Activated T-cell treated with anti-CD3 and anti-CD28 coated beads, Interleukin-2, amount 50 U/mL, for 1 hour (primary cell): ENCODE measurements around the gene FLVCR1.
"Not testable (repeated sequence)": the region's sequence is repeated elsewhere in the genome, so short reads cannot be mapped to it uniquely, and the experiment has no call there.

Experiments
- DNase-seq: peaks from one replicate; pipeline ENCODE4 v3.0.0-alpha.2; 2020

FLVCR1 gene

DNA sequence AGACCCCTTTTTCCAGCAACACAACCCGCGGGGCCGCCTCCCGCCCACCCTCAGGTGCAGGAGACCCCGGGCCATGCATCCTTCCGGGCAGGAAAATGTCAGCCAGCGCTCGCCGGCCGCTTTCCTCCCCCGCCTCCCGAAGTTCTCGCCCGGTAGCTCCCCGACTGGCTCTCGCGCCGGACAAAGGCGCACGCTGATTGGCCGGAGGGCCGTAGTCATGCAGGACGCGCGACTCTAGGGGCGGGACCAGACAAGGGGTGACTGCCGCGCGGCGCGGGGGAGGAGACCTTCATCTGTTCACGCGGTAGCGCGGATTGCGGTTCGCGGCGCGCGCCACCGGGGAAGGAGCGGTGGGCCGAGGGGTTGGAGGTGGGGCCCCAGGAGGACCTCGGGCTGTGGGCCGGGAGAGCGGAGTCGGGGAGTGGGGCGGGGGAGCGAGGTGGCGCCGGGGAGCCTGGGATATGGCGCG lies at the start of gene FLVCR1:
Gene FLVCR1 (plus strand): TSS at position 284 of the 469 bp plus-strand sequence. CDS start 178 bp downstream, at position 462.
- DNase-seq = peak; percentile 88

DNA sequence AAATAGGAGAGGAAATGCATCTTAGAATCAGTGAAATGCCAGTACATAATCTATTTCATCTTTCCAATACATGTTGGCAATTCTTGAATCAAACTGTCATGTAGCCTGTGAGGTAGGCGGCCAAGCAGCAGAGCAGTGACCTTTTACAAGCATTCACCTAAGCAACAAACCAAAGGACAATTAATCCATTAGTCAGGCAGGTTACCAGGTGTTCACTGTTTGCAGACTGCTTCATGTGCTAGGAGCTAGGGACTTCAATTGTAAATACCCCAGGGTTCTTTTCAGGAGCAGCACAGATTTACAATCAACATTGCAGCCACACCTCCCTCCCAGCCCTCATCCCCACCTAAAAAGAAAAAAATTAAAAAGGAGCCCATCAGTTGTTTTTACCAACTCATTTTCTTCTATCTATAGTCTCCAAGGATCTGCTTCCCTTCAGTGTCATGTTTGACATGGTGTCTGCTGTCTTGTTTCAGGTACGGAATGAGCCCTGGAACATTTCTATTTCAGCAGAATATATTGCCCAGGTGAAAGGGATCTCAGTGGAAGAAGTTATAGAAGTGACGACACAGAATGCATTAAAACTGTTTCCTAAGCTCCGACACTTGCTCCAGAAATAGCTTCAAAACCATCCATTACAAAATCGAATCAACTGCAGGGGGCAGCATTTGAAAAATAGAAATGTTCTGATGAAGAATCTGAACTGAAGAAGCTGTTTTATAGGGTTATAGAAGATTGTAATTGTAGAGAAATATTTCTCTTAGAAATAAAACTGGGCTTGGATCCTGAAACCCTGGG lies 43.3 kb upstream of the FLVCR1 start:
- no peak for DNase-seq

DNA sequence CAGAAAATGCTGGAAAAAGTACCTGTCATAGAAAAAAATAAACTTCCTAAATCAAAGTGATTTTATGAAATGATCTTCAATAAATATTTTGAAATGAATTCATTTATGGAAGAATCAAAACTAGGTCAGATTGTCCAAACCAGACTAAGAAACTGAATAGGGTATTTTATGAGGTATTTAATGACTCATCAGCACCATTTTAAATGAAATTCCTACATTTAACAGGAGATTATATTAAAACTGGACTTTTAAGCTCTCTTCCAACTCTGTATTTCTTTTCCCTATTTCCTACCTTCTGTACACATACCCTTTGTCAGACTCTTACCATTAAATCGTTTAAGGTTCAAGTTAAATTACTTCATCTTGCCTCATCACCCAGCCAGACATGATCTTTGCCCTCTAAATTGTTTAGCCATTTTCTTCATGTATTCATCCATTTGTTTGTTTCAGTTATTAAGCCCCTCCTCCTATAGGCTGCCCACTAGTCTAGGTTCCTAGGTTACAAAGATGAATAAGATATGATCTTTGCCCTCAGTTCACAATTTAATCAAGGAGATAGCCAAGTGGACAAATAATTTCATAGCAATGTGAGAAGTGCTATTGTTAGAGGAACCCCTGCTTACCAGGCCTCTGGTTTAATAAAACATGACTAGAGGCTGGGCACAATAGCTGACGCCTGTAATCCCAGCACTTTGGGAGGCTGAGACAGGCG lies 41.4 kb upstream of the FLVCR1 start:
- no peak for DNase-seq

- no peak for DNase-seq
Observed at GRCh38 chr1:212819726-212820125, 38.3 kb upstream of the FLVCR1 start.

DNA sequence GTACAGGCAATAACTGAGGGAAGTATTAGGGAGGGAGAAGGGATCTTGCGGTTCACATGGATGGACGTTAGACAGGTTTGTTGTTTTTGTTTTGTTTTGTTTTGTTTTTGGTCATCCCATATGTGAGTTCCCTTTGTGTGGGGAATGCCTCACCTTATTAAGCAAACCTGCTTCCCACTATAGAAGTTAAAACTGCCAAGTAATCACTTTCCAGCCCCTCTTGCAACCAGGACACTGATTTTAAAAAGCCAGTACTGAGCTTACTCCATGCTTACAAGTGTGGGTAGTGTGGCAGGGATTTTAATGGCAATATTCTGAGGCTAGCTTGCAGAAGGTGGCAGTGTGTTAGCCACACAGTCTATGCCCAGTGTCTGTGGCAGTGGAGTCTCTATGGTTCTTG lies 37.1 kb upstream of the FLVCR1 start:
- DNase-seq = no peak

GRCh38 chr1:212822956-212823355 lies 35.1 kb upstream of the FLVCR1 start:
- DNase-seq = no peak

GRCh38 chr1:212824201-212824600 lies 33.9 kb upstream of the FLVCR1 start:
- DNase-seq = no peak

- no peak for DNase-seq
Observed at GRCh38 chr1:212825798-212826452, 32.1 kb upstream of the FLVCR1 start.

DNA sequence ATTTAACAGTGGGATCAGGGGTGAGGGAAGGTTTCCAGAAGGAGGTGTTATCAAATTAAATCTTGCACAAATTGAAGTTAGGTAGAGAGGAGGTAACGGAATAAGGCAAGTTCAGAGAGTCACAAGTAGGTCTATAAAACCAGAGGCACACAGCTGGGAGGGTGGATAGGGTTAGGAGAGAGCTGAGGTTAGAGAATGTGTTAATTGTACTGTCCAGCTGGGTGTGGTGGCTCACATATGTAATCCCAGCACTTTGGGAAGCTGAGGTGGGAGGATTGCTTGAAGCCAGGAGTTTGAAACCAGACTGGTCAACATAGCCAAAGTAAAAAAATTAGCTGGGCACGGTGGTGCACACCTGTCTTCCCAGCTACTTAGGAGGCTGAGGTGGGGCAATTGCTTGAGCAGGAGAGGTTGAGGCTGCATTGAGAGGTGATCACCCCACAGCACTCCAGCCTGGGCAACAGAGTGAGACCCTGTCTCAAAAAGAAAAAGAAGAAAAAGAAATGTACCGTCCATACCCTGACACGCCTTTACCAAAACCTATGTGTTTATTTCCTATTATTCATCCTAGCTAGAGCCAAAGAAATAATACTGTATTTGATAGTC lies 30.8 kb upstream of the FLVCR1 start:
- DNase-seq = no peak

DNA sequence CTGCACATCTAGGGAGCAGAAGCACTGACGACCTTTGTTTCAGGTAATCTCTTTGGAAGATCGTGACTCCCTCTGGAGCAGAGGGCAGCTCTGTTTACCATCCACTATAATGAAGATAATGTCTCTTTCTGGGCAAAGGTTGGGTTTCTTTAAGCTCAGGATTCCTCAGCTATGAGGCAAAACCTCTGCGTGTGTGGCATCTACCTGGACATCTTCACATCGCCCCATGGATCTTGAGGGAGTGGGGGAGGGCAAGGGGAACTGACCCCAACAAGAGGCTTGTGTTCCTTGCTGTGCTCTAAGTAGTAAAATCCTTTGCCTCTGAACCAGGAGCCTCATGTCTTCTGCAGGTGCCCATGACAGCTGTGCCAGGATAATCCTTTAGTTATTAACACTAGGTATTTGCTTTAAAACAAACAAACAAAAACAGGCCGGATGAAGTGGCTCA lies 30.2 kb upstream of the FLVCR1 start:
- DNase-seq = no peak

- DNase-seq = no peak
Observed at GRCh38 chr1:212828395-212828794, 29.7 kb upstream of the FLVCR1 start.

DNA sequence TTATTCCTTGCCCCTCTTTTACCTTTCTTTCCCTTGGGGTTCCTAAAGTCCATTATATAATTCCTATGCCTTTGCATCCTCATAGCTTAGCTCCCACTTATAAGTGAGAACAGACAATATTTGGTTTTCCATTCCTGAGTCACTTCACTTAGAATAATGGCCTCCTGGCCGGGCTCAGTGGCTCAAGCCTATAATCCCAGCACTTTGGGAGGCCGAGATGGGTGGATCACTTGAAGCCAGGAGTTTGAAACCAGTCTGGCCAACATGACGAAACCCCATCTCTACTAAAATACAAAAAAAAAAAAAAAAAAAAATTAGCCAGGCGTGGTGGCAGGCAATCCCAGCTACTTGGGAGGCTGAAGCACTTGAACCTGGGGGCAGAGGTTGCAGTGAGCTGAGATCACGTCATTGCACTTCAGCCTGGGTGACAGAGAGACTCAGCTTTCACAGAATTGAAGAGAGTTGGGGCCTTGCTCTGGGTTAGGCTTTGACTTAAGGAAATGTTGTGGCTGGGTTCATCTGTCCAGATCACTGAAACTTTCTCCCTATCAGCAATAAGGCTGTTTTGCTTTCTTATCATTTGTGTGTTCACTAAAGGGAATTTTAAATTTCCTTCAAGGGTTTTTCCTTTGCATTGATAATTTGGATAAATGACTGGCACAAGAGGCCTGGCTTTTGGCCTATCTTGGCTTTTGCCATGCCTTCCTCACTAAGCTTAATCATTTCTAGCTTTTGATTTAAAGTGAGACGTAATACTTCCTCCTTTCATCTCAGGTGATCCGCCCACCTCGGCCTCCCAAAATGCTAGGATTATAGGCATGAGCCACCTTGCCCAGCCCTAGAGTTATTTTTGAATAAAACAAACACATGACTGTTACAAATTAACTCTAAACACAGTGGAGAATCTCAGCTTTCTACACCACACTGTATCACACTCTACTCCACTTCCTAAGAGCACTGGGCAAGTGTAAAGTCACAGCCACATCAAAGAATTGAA lies 24.6 kb upstream of the FLVCR1 start:
- not testable (repeated sequence) for DNase-seq

GRCh38 chr1:212838145-212838544 lies 19.9 kb upstream of the FLVCR1 start:
- no peak for DNase-seq

DNA sequence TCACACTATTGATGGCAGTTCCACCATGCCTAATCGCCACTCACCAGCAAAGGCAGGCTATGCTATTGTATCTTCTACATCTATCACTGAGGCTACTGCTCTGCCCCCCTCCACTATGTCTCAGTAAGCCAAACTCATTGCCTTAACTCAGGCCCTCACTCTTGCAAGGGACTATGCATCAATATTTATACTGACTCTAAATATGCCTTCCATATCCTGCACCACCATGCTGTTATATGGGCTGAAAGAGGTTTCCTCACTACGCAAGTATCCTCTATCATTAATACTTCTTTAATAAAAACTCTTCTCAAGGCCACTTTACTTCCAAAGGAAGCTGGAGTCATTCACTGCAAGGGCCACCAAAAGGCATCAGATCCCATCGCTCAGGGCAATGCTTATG lies 13.6 kb upstream of the FLVCR1 start:
- not testable (repeated sequence) for DNase-seq

DNA sequence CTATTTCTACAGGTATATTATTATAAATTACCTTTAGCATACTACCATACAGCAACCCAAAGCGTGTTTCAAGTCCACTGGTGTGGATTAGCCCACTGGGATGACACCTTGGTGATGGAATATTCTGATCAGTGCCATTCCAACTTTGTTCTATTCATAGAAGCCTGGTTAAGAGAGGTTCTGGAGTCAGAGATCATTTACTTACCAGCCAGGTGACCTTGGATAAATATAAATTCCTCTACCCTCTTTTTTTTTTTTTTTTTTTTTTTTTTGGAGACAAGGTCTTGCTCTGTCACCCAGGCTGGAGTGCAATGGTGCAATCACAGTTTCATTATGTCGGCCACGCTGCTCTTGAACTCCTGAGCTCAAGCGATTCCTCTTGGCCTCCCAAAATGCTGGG lies 10.5 kb upstream of the FLVCR1 start, which contains the start of gene SPATA45:
Gene SPATA45 (minus strand): TSS at position 101 of the 400 bp plus-strand sequence. CDS start 11,500 bp downstream, outside the sequence.
- DNase-seq = no peak

GRCh38 chr1:212852105-212852688 lies 5.9 kb upstream of the FLVCR1 start:
- no peak for DNase-seq

GRCh38 chr1:212853658-212854057 lies 4.4 kb upstream of the FLVCR1 start:
- no peak for DNase-seq

DNA sequence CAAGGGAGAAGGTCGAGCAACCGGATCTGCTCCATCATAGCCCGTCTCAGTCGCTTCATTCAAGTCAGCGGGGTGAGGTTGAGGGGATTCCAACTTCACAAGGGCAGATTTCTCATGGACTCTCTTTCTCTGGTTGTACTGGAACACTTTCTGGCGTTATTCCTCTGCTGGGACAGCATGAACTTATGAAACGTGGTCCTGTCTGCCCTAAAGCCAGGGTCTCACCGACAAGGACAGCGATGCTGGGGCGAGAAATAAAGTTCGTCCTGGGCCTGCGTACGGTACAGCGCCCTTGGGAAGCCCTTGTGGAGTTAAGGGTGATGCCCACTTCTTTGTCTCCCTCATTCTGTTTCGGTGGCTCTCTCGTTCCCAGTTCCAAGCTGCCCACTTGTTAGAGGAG lies 1.3 kb upstream of the FLVCR1 start:
- no peak for DNase-seq

DNA sequence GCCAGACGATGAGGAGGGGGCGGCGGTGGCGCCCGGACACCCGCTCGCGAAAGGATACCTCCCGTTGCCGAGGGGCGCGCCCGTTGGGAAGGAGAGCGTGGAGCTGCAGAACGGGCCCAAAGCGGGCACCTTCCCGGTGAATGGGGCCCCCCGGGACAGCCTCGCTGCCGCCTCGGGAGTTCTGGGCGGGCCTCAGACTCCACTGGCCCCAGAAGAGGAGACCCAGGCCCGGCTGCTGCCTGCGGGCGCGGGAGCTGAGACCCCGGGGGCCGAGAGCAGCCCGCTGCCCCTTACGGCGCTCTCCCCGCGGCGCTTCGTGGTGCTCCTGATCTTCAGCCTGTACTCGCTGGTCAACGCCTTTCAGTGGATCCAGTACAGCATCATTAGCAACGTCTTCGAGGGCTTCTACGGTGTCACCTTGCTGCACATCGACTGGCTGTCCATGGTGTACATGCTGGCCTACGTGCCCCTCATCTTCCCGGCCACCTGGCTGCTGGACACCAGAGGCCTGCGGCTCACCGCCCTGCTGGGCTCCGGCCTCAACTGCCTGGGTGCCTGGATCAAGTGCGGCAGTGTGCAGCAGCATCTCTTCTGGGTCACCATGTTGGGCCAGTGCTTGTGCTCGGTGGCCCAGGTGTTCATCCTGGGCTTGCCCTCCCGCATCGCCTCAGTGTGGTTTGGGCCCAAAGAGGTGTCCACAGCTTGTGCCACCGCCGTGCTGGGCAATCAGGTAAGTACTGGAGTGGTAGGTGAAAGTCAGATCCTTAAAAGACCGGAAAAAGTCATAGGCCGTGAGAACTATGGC lies 588 bp downstream of the FLVCR1 start:
- DNase-seq = peak; percentile 38
